ENCODE results near the gene SYK. TPM values are rescaled to one million over a fixed set of nuclear protein-coding genes. Genes with fewer than 3 reads are reported as not detected.

SYK gene
- total RNA-seq, 6 experiments from 2014 or later = 3.0 to 10.9 (median 3.7) TPM

DNA sequence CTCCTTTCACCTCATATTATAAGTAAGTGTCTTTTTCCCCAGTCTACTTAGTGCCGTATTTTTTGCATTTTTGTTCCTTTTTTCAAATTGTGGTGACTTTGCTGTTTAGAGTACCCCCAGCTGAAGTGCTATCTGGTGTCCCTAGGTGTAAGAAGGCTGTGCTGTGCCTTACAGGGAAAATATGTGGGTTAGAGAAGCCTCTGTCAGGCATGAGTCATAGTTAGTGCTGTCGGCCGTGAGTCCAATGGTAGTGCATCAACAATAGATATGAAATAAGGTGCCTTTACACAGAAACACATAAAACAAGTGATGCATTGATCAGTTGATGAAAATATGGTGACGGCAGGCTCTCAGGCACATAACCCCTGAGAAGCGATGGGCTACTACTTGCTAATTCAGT lies 20.1 kb downstream of the SYK start:
- 76% methylated on average over 5 of the region's 5 CpGs for WGBS (ENCODE audit: insufficient coverage, low coverage, low lambda C conversion rate, missing lambda C conversion rate)
- no peak for ATAC-seq
- Histone ChIP-seq H3K36me3 (no peaks in the 10 kb centered on the region), H3K4me1 (no peaks in the 10 kb centered on the region), H3K4me3 (no peak overlapping the region), H3K27me3 (no peaks in the 10 kb centered on the region), H3K9me3 (no peaks in the 10 kb centered on the region), H3K27ac (no peak overlapping the region)
- TF ChIP-seq, protein P1, sequence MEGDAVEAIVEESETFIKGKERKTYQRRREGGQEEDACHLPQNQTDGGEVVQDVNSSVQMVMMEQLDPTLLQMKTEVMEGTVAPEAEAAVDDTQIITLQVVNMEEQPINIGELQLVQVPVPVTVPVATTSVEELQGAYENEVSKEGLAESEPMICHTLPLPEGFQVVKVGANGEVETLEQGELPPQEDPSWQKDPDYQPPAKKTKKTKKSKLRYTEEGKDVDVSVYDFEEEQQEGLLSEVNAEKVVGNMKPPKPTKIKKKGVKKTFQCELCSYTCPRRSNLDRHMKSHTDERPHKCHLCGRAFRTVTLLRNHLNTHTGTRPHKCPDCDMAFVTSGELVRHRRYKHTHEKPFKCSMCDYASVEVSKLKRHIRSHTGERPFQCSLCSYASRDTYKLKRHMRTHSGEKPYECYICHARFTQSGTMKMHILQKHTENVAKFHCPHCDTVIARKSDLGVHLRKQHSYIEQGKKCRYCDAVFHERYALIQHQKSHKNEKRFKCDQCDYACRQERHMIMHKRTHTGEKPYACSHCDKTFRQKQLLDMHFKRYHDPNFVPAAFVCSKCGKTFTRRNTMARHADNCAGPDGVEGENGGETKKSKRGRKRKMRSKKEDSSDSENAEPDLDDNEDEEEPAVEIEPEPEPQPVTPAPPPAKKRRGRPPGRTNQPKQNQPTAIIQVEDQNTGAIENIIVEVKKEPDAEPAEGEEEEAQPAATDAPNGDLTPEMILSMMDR (IDR thresholded peaks at IDR 0.05) = no peak
- TF ChIP-seq POLR2A (IDR thresholded peaks at IDR 0.05) = no peak
- intact Hi-C loops (cut with DNase I) = no loop called here
- DNase-seq = no peak

DNA sequence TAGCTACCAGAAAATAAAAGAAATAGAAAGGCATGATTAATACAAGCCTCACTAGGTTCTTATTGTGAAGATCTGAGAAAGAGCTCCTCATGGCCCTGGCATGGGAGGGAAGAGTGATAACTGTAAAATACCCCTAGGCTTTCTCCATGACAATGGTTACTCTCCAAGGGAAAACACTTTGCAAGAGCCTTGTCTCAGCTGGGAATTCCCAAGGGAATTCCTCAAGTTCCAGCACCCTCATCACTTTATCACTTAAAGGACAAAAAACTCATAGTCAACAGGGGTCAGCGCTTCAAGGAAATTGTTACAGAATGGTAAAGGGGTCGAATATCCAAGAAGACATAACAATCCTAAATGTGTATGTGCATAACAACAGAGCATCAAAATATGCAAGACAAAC lies 21.2 kb downstream of the SYK start:
- Histone ChIP-seq H3K4me1 (no peaks in the 10 kb centered on the region), H3K9me3 (no peaks in the 10 kb centered on the region), H3K27me3 (no peaks in the 10 kb centered on the region), H3K36me3 (no peaks in the 10 kb centered on the region), H3K4me3 (no peak overlapping the region), H3K27ac (no peak overlapping the region)
- intact Hi-C loops (cut with DNase I) = no loop called here
- TF ChIP-seq POLR2A (IDR thresholded peaks at IDR 0.05) = no peak
- WGBS (ENCODE audit: insufficient coverage, low coverage, low lambda C conversion rate, missing lambda C conversion rate) = 83% methylated on average over 2 of the region's 2 CpGs
- ATAC-seq (no peak), DNase-seq (no peak)

DNA sequence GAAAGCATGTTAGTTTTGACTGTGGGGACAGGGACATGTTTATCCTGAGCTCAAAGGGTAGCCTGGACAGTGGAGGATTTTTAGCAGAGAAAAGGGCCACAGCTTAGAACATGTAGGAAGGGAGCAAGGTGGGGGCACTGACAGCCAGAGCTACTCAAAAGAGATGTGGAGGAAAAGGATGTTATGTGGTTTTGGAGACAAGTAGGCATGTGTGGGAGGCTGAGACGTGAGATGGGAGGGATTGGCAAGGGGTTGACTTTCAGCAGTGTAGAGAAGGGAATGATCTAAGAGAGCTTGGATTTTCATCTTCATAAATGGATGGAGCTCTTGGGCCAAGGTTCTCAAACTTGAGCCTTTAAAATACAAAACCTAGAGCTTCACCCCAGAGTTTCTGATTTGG lies 24.0 kb downstream of the SYK start:
- TF ChIP-seq, protein P1 (IDR thresholded peaks at IDR 0.05) = no peak
- TF ChIP-seq POLR2A (IDR thresholded peaks at IDR 0.05) = no peak
- intact Hi-C loops (cut with DNase I) = no loop called here
- no peak overlapping the region for H3K27ac ChIP-seq
- no peaks in the 10 kb centered on the region for H3K27me3 ChIP-seq
- DNase-seq (no peak), ATAC-seq (no peak)
- no peak overlapping the region for H3K4me3 ChIP-seq
- no peaks in the 10 kb centered on the region for H3K36me3 ChIP-seq
- H3K9me3 ChIP-seq = no peaks in the 10 kb centered on the region
- WGBS (ENCODE audit: insufficient coverage, low coverage, low lambda C conversion rate, missing lambda C conversion rate) = 38% methylated on average over 1 of the region's 1 CpG
- no peaks in the 10 kb centered on the region for H3K4me1 ChIP-seq

- no peak overlapping the region for H3K4me3 ChIP-seq
- no peak overlapping the region for H3K27ac ChIP-seq
- ATAC-seq (no peak), DNase-seq (no peak)
- H3K4me1 ChIP-seq = no peaks in the 10 kb centered on the region
- TF ChIP-seq, protein P1 (IDR thresholded peaks at IDR 0.05) = no peak
- TF ChIP-seq POLR2A (IDR thresholded peaks at IDR 0.05) = no peak
- H3K9me3 ChIP-seq = no peaks in the 10 kb centered on the region
- H3K27me3 ChIP-seq = no peaks in the 10 kb centered on the region
- H3K36me3 ChIP-seq = no peaks in the 10 kb centered on the region
- 47% methylated on average over 5 of the region's 5 CpGs for WGBS (ENCODE audit: insufficient coverage, low coverage, low lambda C conversion rate, missing lambda C conversion rate)
- intact Hi-C loops (cut with DNase I) = no loop called here
These were observed 24.9 kb downstream of the SYK start for GRCh38 chr9:90826326-90827020.

- 35% methylated on average over 8 of the region's 8 CpGs for WGBS (ENCODE audit: insufficient coverage, low coverage, low lambda C conversion rate, missing lambda C conversion rate)
- no peaks in the 10 kb centered on the region for H3K4me1 ChIP-seq
- no peaks in the 10 kb centered on the region for H3K36me3 ChIP-seq
- ATAC-seq = peak; percentile 37 to 72 (median 50)
- H3K4me3 ChIP-seq = no peak overlapping the region
- no peak for DNase-seq
- no peak overlapping the region for H3K27ac ChIP-seq
- TF ChIP-seq POLR2A (IDR thresholded peaks at IDR 0.05) = no peak
- TF ChIP-seq, protein P1 (IDR thresholded peaks at IDR 0.05) = no peak
- intact Hi-C loops (cut with DNase I) = no loop called here
- no peaks in the 10 kb centered on the region for H3K27me3 ChIP-seq
- H3K9me3 ChIP-seq = no peaks in the 10 kb centered on the region
These were observed 25.7 kb downstream of the SYK start for GRCh38 chr9:90827181-90827871.
